DND-41 (cell line): ENCODE data around the gene SPACA4.

Experiments used
- ATAC-seq: fragments of 200-7000 bp; cut with Tn5 transposase; 3 replicates; pipeline ENCODE4 v1.9.1; 2021; ENCODE audit warnings: low read depth; ENCODE audit not compliant: insufficient read depth
- DNase-seq: peaks from one replicate; pipeline ENCODE4 v3.0.0-alpha.2; 2020
- H2AFZ ChIP-seq: 2 replicates; pipeline ENCODE4 v1.6.0; 2012; ENCODE audit warnings: low read depth, low read length
- H3K27ac ChIP-seq: 2 replicates; pipeline ENCODE4 v1.5.1; 2012; ENCODE audit warnings: low read length, inconsistent platforms
- H3K27me3 ChIP-seq: fragments of 200-600 bp; sonication (generic); 2 replicates; pipeline ENCODE4 v1.6.0; 2012; ENCODE audit warnings: low read length, mild to moderate bottlenecking, inconsistent platforms; ENCODE audit not compliant: insufficient read depth, poor library complexity
- H3K36me3 ChIP-seq: 2 replicates; pipeline ENCODE4 v1.5.1; 2012; ENCODE audit warnings: low read length, inconsistent platforms; ENCODE audit not compliant: insufficient read depth
- H3K4me1 ChIP-seq: 2 replicates; pipeline ENCODE4 v1.5.1; 2012; ENCODE audit warnings: mild to moderate bottlenecking, low read length; ENCODE audit not compliant: insufficient read depth
- H3K4me2 ChIP-seq: 2 replicates; pipeline ENCODE4 v1.6.0; 2012; ENCODE audit warnings: mild to moderate bottlenecking, moderate library complexity, low read length, inconsistent platforms; ENCODE audit not compliant: insufficient read depth
- H3K4me3 ChIP-seq, 2 experiments: fragments of 200-600 bp in 1 of 2; shearing (Covaris generic) in 1 of 2; 2 replicates each; pipeline ENCODE4 v1.5.1; 2012 to 2016; ENCODE audit warnings: inconsistent platforms in 2 of 2, low read length in 2 of 2, mild to moderate bottlenecking in 2 of 2, low read depth in 1 of 2, moderate library complexity in 1 of 2
- H3K79me2 ChIP-seq: 2 replicates; pipeline ENCODE4 v1.6.0; 2012; ENCODE audit warnings: low read length, inconsistent platforms; ENCODE audit not compliant: insufficient read depth
- H3K9ac ChIP-seq: 2 replicates; pipeline ENCODE4 v1.6.0; 2012; ENCODE audit warnings: low read depth, mild to moderate bottlenecking, inconsistent platforms, low read length, moderate library complexity
- H3K9me3 ChIP-seq: 2 replicates; pipeline ENCODE4 v1.5.1; 2012; ENCODE audit warnings: low read length, moderate library complexity, mild to moderate bottlenecking, inconsistent platforms; ENCODE audit not compliant: insufficient read depth, severe bottlenecking
- H4K20me1 ChIP-seq: 2 replicates; pipeline ENCODE4 v1.6.0; 2012; ENCODE audit warnings: low read length; ENCODE audit not compliant: insufficient read depth
- EZH2 ChIP-seq: IDR thresholded peaks from 3 replicates; pipeline ENCODE4 v1.6.1; 2012; ENCODE audit warnings: borderline replicate concordance, low read depth, mild to moderate bottlenecking, moderate library complexity, low read length, inconsistent platforms; ENCODE audit not compliant: severe bottlenecking
- TF ChIP-seq, protein P1 (sequence below): IDR thresholded peaks from 2 replicates; pipeline ENCODE4 v1.5.1; 2012; ENCODE audit warnings: borderline replicate concordance, low read length, moderate library complexity, mild to moderate bottlenecking; ENCODE audit not compliant: poor library complexity, severe bottlenecking; ENCODE audit errors: extremely low read depth

Gene SPACA4

GRCh38 chr19:48638831-48639381 lies 32.4 kb downstream of the SPACA4 start:
- H3K4me1 ChIP-seq = peaks cover 40% of the 10 kb centered on the region
- H3K4me2 ChIP-seq = peak overlapping the region; percentile 85
- H3K36me3 ChIP-seq = no peaks in the 10 kb centered on the region; the same call in 1 of the 2 replicates
- H3K9me3 ChIP-seq = no peaks in the 10 kb centered on the region
- H3K27ac ChIP-seq = peak overlapping the region; percentile 97
- H3K4me3 ChIP-seq = peak overlapping the region in 1 of 2 experiments; percentile 59; a peak in 2 of 4 replicates
- ATAC-seq (no peak), DNase-seq (peak; percentile 39)
- TF ChIP-seq, protein P1, sequence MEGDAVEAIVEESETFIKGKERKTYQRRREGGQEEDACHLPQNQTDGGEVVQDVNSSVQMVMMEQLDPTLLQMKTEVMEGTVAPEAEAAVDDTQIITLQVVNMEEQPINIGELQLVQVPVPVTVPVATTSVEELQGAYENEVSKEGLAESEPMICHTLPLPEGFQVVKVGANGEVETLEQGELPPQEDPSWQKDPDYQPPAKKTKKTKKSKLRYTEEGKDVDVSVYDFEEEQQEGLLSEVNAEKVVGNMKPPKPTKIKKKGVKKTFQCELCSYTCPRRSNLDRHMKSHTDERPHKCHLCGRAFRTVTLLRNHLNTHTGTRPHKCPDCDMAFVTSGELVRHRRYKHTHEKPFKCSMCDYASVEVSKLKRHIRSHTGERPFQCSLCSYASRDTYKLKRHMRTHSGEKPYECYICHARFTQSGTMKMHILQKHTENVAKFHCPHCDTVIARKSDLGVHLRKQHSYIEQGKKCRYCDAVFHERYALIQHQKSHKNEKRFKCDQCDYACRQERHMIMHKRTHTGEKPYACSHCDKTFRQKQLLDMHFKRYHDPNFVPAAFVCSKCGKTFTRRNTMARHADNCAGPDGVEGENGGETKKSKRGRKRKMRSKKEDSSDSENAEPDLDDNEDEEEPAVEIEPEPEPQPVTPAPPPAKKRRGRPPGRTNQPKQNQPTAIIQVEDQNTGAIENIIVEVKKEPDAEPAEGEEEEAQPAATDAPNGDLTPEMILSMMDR = no peak
- TF ChIP-seq EZH2 = no peak
- peaks cover 18% of the 10 kb centered on the region for H3K79me2 ChIP-seq
- H3K27me3 ChIP-seq = no peaks in the 10 kb centered on the region
- peak overlapping the region; percentile 82 for H2AFZ ChIP-seq
- peaks cover 7% of the 10 kb centered on the region; the same call in 1 of the 2 replicates for H4K20me1 ChIP-seq
- peak overlapping the region; percentile 76 for H3K9ac ChIP-seq

DNA sequence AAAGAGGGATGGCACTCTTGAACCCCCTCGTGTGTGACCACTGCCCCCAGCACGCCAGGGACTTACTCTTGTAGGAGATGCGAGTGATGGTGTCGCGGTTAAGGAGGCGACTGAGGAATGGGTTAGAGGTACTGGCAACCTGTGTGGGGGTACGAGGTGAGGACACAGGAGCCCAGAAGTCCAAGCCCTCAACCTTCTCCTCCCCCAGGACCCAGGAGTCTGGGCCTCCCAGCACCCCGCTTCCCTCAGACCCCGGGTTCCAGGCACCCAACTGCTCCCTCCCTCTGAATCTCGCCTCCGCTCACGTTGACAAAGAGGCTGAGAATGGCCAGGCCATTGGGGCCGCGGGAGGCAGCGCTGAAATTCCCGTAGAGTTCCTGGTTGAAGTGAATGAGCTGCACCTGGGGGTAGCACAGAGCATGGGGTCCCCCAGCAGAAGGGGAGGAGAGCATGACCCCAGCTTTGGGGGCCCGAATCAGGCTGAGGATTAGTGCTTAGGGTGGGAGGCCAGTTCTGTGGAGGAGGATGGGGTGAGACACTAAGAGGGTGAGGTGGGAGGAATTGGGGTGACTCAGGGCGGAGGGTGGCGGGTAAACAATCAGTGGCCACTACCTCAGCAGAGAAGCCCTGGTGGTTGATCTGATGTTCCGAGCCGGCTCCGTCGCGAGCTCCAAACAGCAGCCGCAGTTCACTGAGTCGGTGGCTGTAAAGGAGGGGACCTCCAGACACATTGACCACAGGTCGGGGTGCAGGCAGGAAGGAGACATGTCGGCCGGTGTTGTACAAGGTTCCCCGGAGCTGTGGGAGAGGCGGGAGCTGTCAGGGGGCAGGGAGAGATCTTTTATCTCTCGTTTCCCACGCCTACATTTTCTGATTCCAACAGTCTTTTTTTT lies 33.2 kb downstream of the SPACA4 start:
- Histone ChIP-seq H4K20me1 (peaks cover 7% of the 10 kb centered on the region; the same call in 1 of the 2 replicates), H3K27ac (no peak overlapping the region), H3K9me3 (no peaks in the 10 kb centered on the region), H3K9ac (no peak overlapping the region), H3K27me3 (no peaks in the 10 kb centered on the region), H3K4me2 (no peak overlapping the region), H3K4me1 (peaks cover 32% of the 10 kb centered on the region), H3K36me3 (no peaks in the 10 kb centered on the region; the same call in 1 of the 2 replicates), H3K4me3 (no peak overlapping the region), H3K79me2 (peaks cover 16% of the 10 kb centered on the region), H2AFZ (no peak overlapping the region)
- no peak for ATAC-seq
- no peak for DNase-seq
- TF ChIP-seq EZH2 = no peak
- TF ChIP-seq, protein P1 = no peak

- H3K9ac ChIP-seq = no peak overlapping the region
- DNase-seq (no peak), ATAC-seq (no peak)
- TF ChIP-seq EZH2 = no peak
- TF ChIP-seq, protein P1 = no peak
- no peak overlapping the region for H3K4me2 ChIP-seq
- H3K9me3 ChIP-seq = no peaks in the 10 kb centered on the region
- no peak overlapping the region for H2AFZ ChIP-seq
- no peaks in the 10 kb centered on the region for H3K27me3 ChIP-seq
- no peaks in the 10 kb centered on the region for H3K79me2 ChIP-seq
- H3K4me3 ChIP-seq = no peak overlapping the region
- H3K4me1 ChIP-seq = peaks cover 33% of the 10 kb centered on the region
- H3K36me3 ChIP-seq = no peaks in the 10 kb centered on the region; the same call in 1 of the 2 replicates
- H4K20me1 ChIP-seq = peaks cover 2% of the 10 kb centered on the region; the same call in 1 of the 2 replicates
- H3K27ac ChIP-seq = no peak overlapping the region
These were observed 35.3 kb downstream of the SPACA4 start for GRCh38 chr19:48641850-48642249.
